Large intestine (tissue), 3 donors: ENCODE results near the gene VAPA. TPM values are rescaled to one million over a fixed set of nuclear protein-coding genes. Genes with fewer than 3 reads are reported as not detected.
A peak's percentile ranks its signal among the peaks of the same experiment; 100 is the strongest.

Experiments used
- DNase-seq, 2 donors: peaks; one replicate each; pipeline versions ENCODE4 v3.0.0 to v3.0.0-alpha.2; 2013
- H3K27ac ChIP-seq: one replicate; pipeline ENCODE4 v1.5.1; 2013; ENCODE audit warnings: low read length
- H3K27me3 ChIP-seq: 2 replicates; pipeline ENCODE4 v1.6.1; 2013; ENCODE audit warnings: low read length; ENCODE audit not compliant: control insufficient read depth, insufficient read depth
- H3K36me3 ChIP-seq: 2 replicates; pipeline ENCODE4 v1.6.1; 2013; ENCODE audit warnings: low read length; ENCODE audit not compliant: control insufficient read depth, insufficient read depth
- H3K4me1 ChIP-seq: one replicate; pipeline ENCODE4 v1.6.1; 2013; ENCODE audit warnings: low read length; ENCODE audit not compliant: control insufficient read depth, insufficient read depth
- H3K4me3 ChIP-seq: one replicate; pipeline ENCODE4 v1.5.1; 2013; ENCODE audit warnings: low read length
- H3K9me3 ChIP-seq: one replicate; pipeline ENCODE4 v1.6.1; 2013; ENCODE audit warnings: mild to moderate bottlenecking, low read depth, low read length, moderate library complexity; ENCODE audit not compliant: control insufficient read depth
- WGBS: methylation state at CpG from one replicate; pipeline ENCODE4 v1.1.5; 2013; ENCODE audit warnings: low lambda C conversion rate; ENCODE audit not compliant: insufficient coverage; 5-methylcytosine and 5-hydroxymethylcytosine counted together
- polyA plus RNA-seq: library from polyadenylated mRNA; unstranded; fragments of 120-200 nt; gene quantifications from one replicate; pipeline ENCODE4 v1.2.1, GENCODE V29; 2013

The VAPA gene
- polyA plus RNA-seq, 1 donor, result 268 TPM

DNA sequence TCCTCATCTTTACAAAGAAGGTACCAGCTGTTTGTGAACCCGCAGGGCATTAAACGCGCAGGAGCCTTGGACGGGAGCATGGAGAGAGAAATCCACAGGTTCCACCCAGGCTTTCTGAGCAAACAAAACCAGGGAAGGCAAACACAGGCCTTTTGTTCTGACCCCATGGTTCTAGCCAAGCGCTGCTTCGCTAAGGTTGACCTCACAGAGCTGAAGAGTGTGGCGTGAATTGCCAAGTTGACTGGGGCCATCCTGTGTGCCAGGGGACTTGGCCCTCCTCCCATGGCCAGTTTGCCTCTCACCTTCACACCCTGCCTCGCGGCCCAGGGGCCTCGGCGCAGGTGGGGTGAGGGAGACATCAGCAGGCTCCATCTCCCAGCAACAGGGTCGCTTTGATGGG lies 74.1 kb downstream of the VAPA start:
- H3K4me3 ChIP-seq, result no peak overlapping the region
- H3K36me3 ChIP-seq, result no peaks in the 10 kb centered on the region
- no peak for DNase-seq
- no CpG with 5 or more reads among the region's 12 CpGs for WGBS
- H3K9me3 ChIP-seq, result no peaks in the 10 kb centered on the region
- H3K27ac ChIP-seq, result no peak overlapping the region
- peaks cover 3% of the 10 kb centered on the region for H3K27me3 ChIP-seq
- H3K4me1 ChIP-seq, result no peaks in the 10 kb centered on the region

DNA sequence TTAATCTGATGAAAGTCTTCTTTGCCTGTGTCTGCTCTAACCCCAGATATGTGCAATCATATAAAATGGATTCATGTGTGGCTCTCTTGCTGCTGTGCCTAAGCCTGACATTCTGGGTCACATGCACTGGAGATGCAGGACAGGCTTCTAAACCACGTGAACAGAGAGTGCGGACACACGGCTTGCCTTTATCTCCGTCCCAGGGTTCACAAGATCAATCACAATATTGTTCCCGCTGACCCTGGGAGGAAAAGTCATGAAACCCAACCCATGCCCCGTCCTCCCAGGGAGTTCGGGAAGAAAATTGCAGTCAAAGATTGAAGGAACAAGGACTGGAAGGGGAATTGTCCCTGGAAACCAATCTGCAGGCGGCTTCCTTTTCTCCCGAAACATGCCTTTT lies 74.8 kb downstream of the VAPA start:
- no peak overlapping the region for H3K27ac ChIP-seq
- H3K4me3 ChIP-seq, result no peak overlapping the region
- peaks cover 2% of the 10 kb centered on the region for H3K4me1 ChIP-seq
- no peaks in the 10 kb centered on the region for H3K36me3 ChIP-seq
- peak in 1 of 2 donors; percentile 67 for DNase-seq
- no peaks in the 10 kb centered on the region for H3K9me3 ChIP-seq
- no CpG with 5 or more reads among the region's 9 CpGs for WGBS
- peaks cover 3% of the 10 kb centered on the region for H3K27me3 ChIP-seq

DNA sequence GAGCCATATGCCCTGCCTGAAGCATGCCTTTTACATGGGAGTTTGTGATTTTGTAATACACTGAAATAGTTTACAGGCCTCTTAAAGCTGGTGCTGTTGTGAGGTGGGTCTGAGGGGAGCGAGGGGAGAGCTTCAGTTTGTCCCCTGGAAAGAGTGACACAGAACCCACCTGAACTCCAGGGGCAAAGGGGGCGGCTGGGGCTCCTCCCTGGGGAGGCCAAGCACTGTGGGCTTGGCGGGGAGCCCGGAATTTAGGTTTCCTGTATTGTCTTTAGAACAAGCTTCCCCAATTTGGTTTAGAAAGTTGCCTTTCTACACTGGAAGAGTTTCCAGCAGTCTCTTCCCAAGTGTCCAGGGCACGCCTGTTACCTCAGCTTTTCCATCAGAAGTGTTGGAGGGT lies 75.7 kb downstream of the VAPA start:
- Histone ChIP-seq H3K4me3 (no peak overlapping the region), H3K27me3 (peaks cover 3% of the 10 kb centered on the region), H3K36me3 (no peaks in the 10 kb centered on the region), H3K4me1 (peaks cover 5% of the 10 kb centered on the region), H3K27ac (no peak overlapping the region), H3K9me3 (no peaks in the 10 kb centered on the region)
- no CpG with 5 or more reads among the region's 5 CpGs for WGBS
- no peak for DNase-seq

DNA sequence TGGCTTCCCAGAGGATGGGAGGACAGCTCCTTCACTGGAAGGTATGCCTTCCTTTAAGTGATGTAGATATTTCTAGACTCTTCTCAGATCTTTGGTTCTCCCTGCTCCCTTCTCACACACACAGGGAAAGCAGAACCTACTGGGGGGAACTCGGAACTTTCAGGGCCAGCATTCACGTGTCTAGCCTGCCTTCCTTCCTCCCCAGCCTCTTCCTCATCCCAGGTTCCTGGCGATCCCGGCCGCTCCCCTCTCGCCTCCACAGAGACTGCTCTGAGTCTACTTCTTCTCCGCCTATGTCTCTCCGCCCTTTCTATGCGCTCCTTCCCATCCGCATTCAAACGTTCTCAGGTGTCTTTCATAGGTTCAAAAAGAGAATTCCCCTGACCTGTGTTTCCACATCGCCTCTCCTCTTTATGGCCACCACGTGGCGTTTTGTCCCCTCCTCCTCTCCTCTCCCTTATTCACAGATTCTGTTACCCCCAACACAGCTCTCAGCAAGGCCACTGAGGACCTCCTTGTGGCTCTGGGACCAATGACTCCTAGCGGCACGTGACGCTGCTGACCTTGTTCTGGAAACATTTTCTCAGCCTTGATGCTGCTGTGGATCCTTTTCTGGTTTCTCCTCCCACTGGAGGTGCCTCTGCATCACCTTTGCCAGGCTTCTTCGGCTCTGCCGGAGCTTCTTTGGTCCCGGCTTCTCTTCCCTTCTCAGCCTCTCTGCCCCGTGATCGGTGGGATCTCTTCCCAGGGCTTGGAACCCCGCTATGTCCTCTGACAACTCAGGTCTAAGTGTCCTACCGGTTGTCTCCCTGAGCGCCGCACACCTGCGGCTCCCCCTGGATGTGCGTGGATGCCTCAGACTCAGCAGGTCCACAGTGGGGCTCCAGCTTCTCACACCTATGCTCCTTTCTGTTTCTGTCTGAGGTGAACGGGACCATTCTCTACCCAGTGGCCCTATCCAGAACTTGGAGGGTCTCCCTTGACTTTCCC lies 77.5 kb downstream of the VAPA start:
- DNase-seq, result no peak
- Histone ChIP-seq H3K4me3 (no peak overlapping the region), H3K27ac (no peak overlapping the region), H3K9me3 (no peaks in the 10 kb centered on the region), H3K36me3 (no peaks in the 10 kb centered on the region), H3K4me1 (peaks cover 5% of the 10 kb centered on the region), H3K27me3 (peaks cover 3% of the 10 kb centered on the region)
- 96% methylated on average over 10 of the region's 29 CpGs for WGBS

DNA sequence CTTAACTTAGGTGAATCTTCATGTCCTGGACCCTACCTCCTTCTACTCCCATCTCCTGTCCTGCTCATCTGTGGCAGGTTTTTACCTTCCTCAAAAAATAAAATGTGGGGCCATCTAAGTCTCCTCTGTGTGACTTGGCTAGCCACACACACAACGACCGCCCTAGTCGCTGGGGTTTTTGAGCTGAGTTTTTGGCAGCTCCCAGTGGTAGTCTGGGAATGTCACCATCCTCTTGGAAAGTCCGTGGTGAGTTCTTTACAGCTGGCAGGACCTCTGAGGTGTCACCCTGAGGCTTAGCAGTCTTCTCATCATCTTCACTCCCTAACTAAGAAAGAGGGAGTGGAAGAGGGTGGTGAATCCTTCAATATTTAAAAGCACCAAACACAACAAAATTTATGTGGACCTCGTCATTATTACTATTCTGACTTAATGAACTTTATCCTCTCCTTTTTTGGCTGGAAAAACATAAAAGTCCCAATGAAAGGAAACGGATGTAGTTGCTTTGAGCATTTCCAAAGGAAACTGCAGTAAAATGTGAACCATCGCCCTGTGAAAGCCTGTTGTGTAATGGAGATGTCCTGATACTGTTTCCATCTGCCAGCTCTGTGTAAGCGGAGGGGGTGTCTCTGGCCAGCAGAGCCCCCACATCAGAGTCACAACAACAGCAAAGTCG lies 78.6 kb downstream of the VAPA start:
- H3K27ac ChIP-seq, result no peak overlapping the region
- peaks cover 3% of the 10 kb centered on the region for H3K27me3 ChIP-seq
- no CpG with 5 or more reads among the region's 9 CpGs for WGBS
- H3K4me3 ChIP-seq, result no peak overlapping the region
- DNase-seq, result no peak
- H3K9me3 ChIP-seq, result no peaks in the 10 kb centered on the region
- no peaks in the 10 kb centered on the region for H3K36me3 ChIP-seq
- H3K4me1 ChIP-seq, result peaks cover 5% of the 10 kb centered on the region

DNA sequence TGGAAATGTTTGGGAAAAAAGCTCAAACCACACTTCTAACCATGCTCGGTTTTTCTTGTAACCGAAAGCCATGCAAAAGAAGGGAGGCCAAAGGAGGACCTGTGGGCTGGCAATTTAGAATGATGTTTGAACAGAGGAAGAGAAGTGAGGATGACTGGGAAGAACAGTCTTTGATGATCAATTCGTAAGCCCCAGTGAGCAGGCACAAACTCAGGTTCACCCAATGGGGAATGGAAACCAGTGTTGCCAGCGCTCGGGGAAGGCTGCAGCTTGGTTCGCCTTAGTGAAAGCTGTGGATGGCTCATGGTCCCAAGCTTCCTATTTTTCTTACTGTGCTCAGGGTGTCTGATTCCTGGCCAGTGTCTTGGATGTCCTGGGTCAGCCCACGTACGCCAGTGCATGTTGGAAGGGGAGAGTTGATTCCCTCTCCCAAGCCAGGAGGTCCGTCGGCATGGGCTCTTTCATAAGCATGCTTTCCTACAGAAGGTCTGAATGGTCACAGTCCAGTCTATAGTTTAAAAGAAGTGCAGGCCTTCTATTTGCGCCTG lies 79.2 kb downstream of the VAPA start:
- Histone ChIP-seq H3K4me3 (no peak overlapping the region), H3K36me3 (no peaks in the 10 kb centered on the region), H3K27me3 (peaks cover 3% of the 10 kb centered on the region), H3K27ac (no peak overlapping the region), H3K9me3 (peaks cover 4% of the 10 kb centered on the region), H3K4me1 (peaks cover 5% of the 10 kb centered on the region)
- WGBS, result 100% methylated on average over 1 of the region's 11 CpGs
- DNase-seq, result no peak

DNA sequence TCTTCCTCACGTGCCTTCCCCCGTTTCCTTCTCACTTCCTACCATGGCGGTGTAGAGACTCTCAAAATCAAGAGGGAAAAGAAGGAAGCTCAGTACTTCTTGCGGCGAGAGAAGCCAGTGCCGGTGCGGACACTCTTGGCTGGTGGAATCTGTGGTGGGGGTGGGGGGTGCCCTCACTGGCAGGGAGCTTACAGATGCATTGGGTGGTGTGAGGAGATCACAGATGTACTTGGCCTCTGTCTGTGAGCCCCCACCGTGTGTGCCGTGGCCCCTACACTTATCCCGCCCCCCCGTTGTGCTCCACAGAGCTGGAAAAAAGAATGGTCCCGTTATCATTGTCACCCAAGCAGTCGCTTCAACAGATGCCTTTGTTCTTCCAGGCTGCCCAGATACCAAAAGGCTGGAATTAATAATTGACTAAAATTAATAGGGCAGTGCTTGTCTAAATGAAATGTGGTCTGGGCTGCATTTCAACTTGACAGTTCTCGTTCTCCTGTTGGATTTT lies 79.8 kb downstream of the VAPA start:
- peak in 1 of 2 donors; percentile 29 for DNase-seq
- H3K4me3 ChIP-seq, result no peak overlapping the region
- peaks cover 9% of the 10 kb centered on the region for H3K9me3 ChIP-seq
- peaks cover 3% of the 10 kb centered on the region for H3K27me3 ChIP-seq
- 50% methylated on average over 2 of the region's 14 CpGs for WGBS
- peaks cover 5% of the 10 kb centered on the region for H3K4me1 ChIP-seq
- H3K36me3 ChIP-seq, result no peaks in the 10 kb centered on the region
- H3K27ac ChIP-seq, result no peak overlapping the region

DNA sequence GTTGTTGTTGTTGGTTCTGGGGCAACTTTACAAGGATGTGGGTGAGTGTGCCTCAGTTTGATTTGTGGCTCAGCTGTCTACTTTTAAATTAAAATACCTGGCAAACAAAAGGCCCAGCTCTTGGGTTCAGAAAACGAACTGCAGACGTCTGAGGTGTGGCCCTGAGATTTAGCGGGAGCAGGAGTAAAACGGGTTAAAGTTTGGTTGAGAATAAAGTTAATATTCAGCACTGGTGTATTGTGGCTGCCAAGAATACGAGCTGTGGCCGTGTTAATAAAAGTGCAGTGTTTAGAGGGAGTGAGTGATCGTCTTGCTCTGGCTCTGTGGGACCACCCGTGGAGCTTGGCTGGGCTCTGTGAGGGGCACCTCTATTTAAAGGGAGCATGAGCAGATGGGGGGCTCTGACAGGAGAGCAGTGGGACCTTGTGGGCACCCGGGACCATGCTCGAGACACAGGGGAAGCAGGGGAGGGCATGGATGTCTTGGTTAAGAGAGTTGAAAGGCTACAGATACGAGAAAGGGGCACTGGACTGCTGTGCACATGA lies 80.3 kb downstream of the VAPA start:
- H3K4me1 ChIP-seq, result peaks cover 5% of the 10 kb centered on the region
- no peak overlapping the region for H3K4me3 ChIP-seq
- DNase-seq, result peak in 1 of 2 donors; percentile 24
- H3K27ac ChIP-seq, result no peak overlapping the region
- H3K36me3 ChIP-seq, result no peaks in the 10 kb centered on the region
- WGBS, result 0% methylated on average over 1 of the region's 11 CpGs
- H3K27me3 ChIP-seq, result peaks cover 3% of the 10 kb centered on the region
- peaks cover 11% of the 10 kb centered on the region for H3K9me3 ChIP-seq

DNA sequence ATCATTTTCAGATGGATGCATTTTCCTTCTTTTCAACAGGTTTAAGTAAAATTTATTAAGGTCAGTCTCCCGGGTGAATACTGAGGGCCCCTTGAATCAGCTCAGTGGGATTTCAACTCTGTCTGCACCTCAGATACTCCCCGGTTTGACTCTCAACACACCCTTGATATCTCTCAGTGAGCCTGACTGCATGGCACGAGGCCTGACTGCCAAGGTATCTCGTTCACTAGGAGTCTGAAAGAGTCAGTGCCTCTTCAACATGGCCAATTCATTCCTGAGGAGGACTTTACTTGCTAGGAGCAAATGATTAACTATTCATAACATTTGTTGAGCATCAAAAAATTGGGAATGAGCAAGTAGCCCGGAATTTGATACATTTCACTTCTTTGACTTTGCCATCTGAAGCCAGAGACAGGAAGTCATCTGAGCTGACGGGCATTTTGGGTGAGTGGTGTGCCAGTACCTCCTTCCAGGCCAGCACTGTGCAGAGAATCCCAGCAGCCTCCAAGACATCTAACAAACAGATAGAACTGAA lies 81.0 kb downstream of the VAPA start:
- H3K36me3 ChIP-seq, result no peaks in the 10 kb centered on the region
- DNase-seq, result no peak
- 83% methylated on average over 1 of the region's 6 CpGs for WGBS
- peaks cover 5% of the 10 kb centered on the region for H3K4me1 ChIP-seq
- H3K9me3 ChIP-seq, result peaks cover 11% of the 10 kb centered on the region
- H3K4me3 ChIP-seq, result no peak overlapping the region
- peaks cover 3% of the 10 kb centered on the region for H3K27me3 ChIP-seq
- no peak overlapping the region for H3K27ac ChIP-seq

DNA sequence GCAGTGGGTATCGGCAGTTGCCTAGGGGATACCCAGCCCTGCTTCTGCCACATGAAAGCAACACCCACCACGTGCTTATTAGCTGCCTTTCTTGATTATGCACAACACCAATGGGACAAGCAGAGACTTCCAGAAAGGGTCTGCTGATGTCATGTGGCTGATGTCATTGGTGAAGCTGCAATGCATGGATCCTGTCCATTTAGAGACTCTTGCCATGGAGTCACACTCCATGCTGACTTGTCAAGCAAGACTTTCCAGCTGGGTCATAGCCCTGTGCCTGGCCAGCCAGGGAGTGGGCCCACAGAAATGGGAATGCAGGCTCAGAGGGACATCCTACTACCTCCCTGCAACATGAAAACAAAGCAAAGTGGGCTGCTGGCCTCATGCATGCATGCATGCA lies 81.8 kb downstream of the VAPA start:
- no peaks in the 10 kb centered on the region for H3K36me3 ChIP-seq
- H3K4me1 ChIP-seq, result peaks cover 5% of the 10 kb centered on the region
- H3K9me3 ChIP-seq, result peaks cover 11% of the 10 kb centered on the region
- no peak overlapping the region for H3K4me3 ChIP-seq
- H3K27me3 ChIP-seq, result peaks cover 1% of the 10 kb centered on the region
- WGBS, result no CpG with 5 or more reads among the region's 2 CpGs
- H3K27ac ChIP-seq, result no peak overlapping the region
- no peak for DNase-seq
